HCT116 (cell line): ENCODE measurements around the gene C2CD3.

Experiments
- CTCF ChIP-seq, 3 experiments: fragments of 200-600 bp in 1 of 3; sonication (generic) in 1 of 3; IDR thresholded peaks in 2 of 3; conservative IDR thresholded peaks in 1 of 3; 2 replicates each; pipeline ENCODE4 v1.5.1; 2012 to 2017; ENCODE audit warnings: low read depth in 2 of 3, low read length in 2 of 3, antibody characterized with exemption in 1 of 3, borderline replicate concordance in 1 of 3, control low read depth in 1 of 3, mild to moderate bottlenecking in 1 of 3, mixed read lengths in 1 of 3, mixed run types in 1 of 3, moderate library complexity in 1 of 3; ENCODE audit not compliant: insufficient read depth in 1 of 3
- EZH2 ChIP-seq: fragments of 200-600 bp; sonication (generic); IDR thresholded peaks from 2 replicates; pipeline ENCODE4 v1.6.1; 2017; ENCODE audit warnings: antibody characterized with exemption, mixed run types
- FOSL1 ChIP-seq: IDR thresholded peaks from 2 replicates; pipeline ENCODE4 v1.6.1; 2012; ENCODE audit warnings: low read depth
- POLR2A ChIP-seq: IDR thresholded peaks from 2 replicates; pipeline ENCODE4 v1.7.0; 2011; ENCODE audit warnings: borderline replicate concordance; ENCODE audit not compliant: insufficient read depth, insufficient read length; ENCODE audit errors: extremely low read depth
- TCF7L2 ChIP-seq: IDR thresholded peaks from 2 replicates; pipeline ENCODE4 v1.7.0; 2011; ENCODE audit warnings: borderline replicate concordance, inconsistent platforms; ENCODE audit not compliant: insufficient read depth, insufficient read length; ENCODE audit errors: extremely low read depth
- ZNF274 ChIP-seq: fragments of 200-500 bp; sonication (Bioruptor generic); IDR thresholded peaks from 2 replicates; pipeline ENCODE4 v1.6.1; 2014; ENCODE audit warnings: mild to moderate bottlenecking, low read depth, low read length, inconsistent platforms

- no peak for TF ChIP-seq FOSL1
- TF ChIP-seq CTCF (IDR thresholded peaks at IDR 0.05 in 2 of 3, conservative IDR thresholded peaks at IDR 0.05 in 1 of 3; ENCODE audit: borderline replicate concordance in 1 of 3, insufficient read depth in 1 of 3, low read depth in 2 of 3, low read length in 2 of 3) = no peak
- TF ChIP-seq TCF7L2 = no peak
- no peak for TF ChIP-seq POLR2A
- no peak for TF ChIP-seq EZH2
- no peak for TF ChIP-seq ZNF274
These were observed 85.8 kb downstream of the C2CD3 start for GRCh38 chr11:74084796-74085541.
